Measurements from ENCODE around the gene IQSEC3.

DNA sequence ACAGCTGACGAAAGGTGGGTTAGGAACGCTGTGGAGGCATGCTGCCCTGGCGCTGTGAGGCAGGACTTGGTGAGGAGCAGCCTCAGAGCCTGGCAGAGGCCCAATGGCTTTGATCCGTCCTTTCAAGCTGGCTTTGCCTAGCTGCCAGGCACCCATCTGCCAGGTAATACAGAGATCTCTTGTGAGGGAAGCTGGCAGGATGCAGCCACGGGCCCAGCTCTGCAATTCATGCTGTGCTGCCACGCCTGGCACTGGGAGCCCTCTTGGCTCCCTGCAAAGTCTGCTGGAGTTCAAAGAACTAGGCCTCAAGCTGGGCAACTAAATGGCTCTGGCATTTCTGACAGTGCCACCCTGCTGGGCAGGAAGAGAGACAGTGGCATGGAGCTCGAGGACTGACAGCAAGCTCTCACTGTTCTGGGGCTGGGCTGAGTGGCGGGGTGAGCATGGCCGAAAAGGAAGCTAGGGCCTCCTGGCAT is 18.7 kb downstream of the IQSEC3 start:
- TF ChIP-seq, protein P1, sequence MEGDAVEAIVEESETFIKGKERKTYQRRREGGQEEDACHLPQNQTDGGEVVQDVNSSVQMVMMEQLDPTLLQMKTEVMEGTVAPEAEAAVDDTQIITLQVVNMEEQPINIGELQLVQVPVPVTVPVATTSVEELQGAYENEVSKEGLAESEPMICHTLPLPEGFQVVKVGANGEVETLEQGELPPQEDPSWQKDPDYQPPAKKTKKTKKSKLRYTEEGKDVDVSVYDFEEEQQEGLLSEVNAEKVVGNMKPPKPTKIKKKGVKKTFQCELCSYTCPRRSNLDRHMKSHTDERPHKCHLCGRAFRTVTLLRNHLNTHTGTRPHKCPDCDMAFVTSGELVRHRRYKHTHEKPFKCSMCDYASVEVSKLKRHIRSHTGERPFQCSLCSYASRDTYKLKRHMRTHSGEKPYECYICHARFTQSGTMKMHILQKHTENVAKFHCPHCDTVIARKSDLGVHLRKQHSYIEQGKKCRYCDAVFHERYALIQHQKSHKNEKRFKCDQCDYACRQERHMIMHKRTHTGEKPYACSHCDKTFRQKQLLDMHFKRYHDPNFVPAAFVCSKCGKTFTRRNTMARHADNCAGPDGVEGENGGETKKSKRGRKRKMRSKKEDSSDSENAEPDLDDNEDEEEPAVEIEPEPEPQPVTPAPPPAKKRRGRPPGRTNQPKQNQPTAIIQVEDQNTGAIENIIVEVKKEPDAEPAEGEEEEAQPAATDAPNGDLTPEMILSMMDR (IDR thresholded peaks at IDR 0.05): no peak
- no peak for TF ChIP-seq POLR2AphosphoS5 (IDR thresholded peaks at IDR 0.05)
- TF ChIP-seq EP300 (IDR thresholded peaks at IDR 0.05): no peak

Data from upper lobe of left lung (tissue), 4 donors.